ENCODE results near the gene PIGK. TPM values are rescaled to one million over a fixed set of nuclear protein-coding genes. Genes with fewer than 3 reads are reported as not detected.
A peak's percentile ranks its signal among the peaks of the same experiment; 100 is the strongest.

Gene PIGK
- total RNA-seq (ENCODE audit: unreplicated experiment), result 15.3 TPM
- long read RNA-seq, full-length matches to known transcripts, result 13 of 14 reads
- long read RNA-seq, partial matches to known transcripts, result 0 of 14 reads
- long read RNA-seq, other reads (novel, unspliced or antisense), result 1 of 14 reads

DNA sequence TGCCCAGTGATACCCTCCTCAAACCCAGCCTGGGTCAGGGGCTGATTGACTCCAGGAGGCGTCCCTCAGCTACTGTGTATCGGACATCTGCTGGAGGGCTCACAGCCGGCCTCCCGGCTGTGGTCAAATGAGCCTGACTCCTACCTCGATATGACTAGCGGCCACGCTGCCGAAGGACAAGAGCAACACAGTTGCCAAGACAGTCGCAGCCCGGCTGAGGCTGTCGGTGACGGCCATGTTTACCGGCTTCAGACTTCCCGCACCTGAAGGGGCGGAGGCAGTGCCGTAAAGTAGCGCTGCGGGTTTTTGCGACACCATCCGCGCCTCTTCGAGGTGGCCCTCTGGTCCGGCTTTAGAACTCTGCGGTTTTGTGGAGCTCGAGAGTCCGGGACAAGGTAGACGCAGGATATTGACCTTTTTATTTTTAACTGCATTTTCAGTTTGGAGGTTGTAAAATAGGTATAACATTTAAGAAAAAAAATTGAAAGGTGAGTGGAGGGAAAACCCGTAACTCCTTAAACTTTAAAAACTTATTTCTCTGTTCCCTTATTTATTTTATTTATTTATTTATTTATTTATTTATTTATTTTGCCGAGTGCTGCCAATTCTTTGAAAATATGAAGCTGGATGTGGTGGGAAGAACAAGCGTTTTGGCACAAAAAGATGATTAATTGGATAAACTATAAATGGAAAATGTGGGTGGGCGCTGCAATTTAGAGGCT lies at the start of gene PIGK:
Gene PIGK, minus strand, starts transcription at position 265 of the 722 bp plus-strand sequence. Its CDS starts 28 bp downstream, at position 237.
- no peaks in the 10 kb centered on the region for H3K27me3 Mint-ChIP-seq (ENCODE audit: unreplicated experiment)
- no peak for TF ChIP-seq CTCF (IDR thresholded peaks at IDR 0.05; ENCODE audit: partially characterized antibody, unreplicated experiment)
- peaks cover 4% of the 10 kb centered on the region for H3K9me3 Mint-ChIP-seq (ENCODE audit: unreplicated experiment)
- peaks cover 2% of the 10 kb centered on the region for H3K4me1 Mint-ChIP-seq (ENCODE audit: low read depth, unreplicated experiment)
- H3K27ac Mint-ChIP-seq (ENCODE audit: unreplicated experiment), result peak within 1 kb of the TSS; percentile 92
- DNase-seq, result peak; percentile 88
- H3K4me3 Mint-ChIP-seq (ENCODE audit: unreplicated experiment), result peak within 1 kb of the TSS; percentile 97
- peaks cover 6% of the 10 kb centered on the region for H3K36me3 Mint-ChIP-seq (ENCODE audit: unreplicated experiment)

- Mint-ChIP-seq H3K27me3 (ENCODE audit: unreplicated experiment) (no peaks in the 10 kb centered on the region), H3K36me3 (ENCODE audit: unreplicated experiment) (no peaks in the 10 kb centered on the region), H3K9me3 (ENCODE audit: unreplicated experiment) (peaks cover 2% of the 10 kb centered on the region), H3K4me1 (ENCODE audit: low read depth, unreplicated experiment) (no peaks in the 10 kb centered on the region), H3K27ac (ENCODE audit: unreplicated experiment) (no peak overlapping the region), H3K4me3 (ENCODE audit: unreplicated experiment) (no peak overlapping the region)
- TF ChIP-seq CTCF (IDR thresholded peaks at IDR 0.05; ENCODE audit: partially characterized antibody, unreplicated experiment), result no peak
- DNase-seq, result no peak
These were observed 47.8 kb upstream of the PIGK start for GRCh38 chr1:77267035-77267434.

DNA sequence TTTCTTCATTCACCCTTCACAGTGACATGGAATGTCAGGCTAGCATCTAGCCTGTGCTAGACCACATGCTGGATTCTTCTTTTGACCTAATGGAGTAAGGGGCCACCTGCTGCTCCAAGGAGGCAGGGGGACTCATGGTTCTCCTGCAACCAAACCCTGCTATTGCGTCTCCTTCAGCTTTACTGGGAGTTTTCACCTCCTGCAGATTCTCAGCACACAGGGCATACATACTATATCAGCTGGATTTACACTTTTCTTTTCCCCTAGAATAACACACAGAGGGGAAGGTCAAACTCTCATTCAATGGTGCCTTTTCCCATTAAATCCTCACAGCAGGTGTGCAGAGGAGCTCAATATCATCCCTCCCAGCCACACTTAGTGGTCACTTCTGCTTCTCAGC lies 46.0 kb upstream of the PIGK start:
- H3K36me3 Mint-ChIP-seq (ENCODE audit: unreplicated experiment), result no peaks in the 10 kb centered on the region
- no peak overlapping the region for H3K4me3 Mint-ChIP-seq (ENCODE audit: unreplicated experiment)
- no peak for TF ChIP-seq CTCF (IDR thresholded peaks at IDR 0.05; ENCODE audit: partially characterized antibody, unreplicated experiment)
- H3K9me3 Mint-ChIP-seq (ENCODE audit: unreplicated experiment), result peaks cover 2% of the 10 kb centered on the region
- no peaks in the 10 kb centered on the region for H3K4me1 Mint-ChIP-seq (ENCODE audit: low read depth, unreplicated experiment)
- no peak overlapping the region for H3K27ac Mint-ChIP-seq (ENCODE audit: unreplicated experiment)
- no peak for DNase-seq
- no peaks in the 10 kb centered on the region for H3K27me3 Mint-ChIP-seq (ENCODE audit: unreplicated experiment)

GRCh38 chr1:77263708-77264107 lies 44.5 kb upstream of the PIGK start:
- H3K36me3 Mint-ChIP-seq (ENCODE audit: unreplicated experiment), result no peaks in the 10 kb centered on the region
- DNase-seq, result no peak
- no peak overlapping the region for H3K27ac Mint-ChIP-seq (ENCODE audit: unreplicated experiment)
- TF ChIP-seq CTCF (IDR thresholded peaks at IDR 0.05; ENCODE audit: partially characterized antibody, unreplicated experiment), result no peak
- H3K4me3 Mint-ChIP-seq (ENCODE audit: unreplicated experiment), result no peak overlapping the region
- no peaks in the 10 kb centered on the region for H3K27me3 Mint-ChIP-seq (ENCODE audit: unreplicated experiment)
- H3K9me3 Mint-ChIP-seq (ENCODE audit: unreplicated experiment), result peaks cover 2% of the 10 kb centered on the region
- no peaks in the 10 kb centered on the region for H3K4me1 Mint-ChIP-seq (ENCODE audit: low read depth, unreplicated experiment)

GRCh38 chr1:77253211-77253610 lies 34.0 kb upstream of the PIGK start:
- Mint-ChIP-seq H3K9me3 (ENCODE audit: unreplicated experiment) (peaks cover 7% of the 10 kb centered on the region), H3K36me3 (ENCODE audit: unreplicated experiment) (peaks cover 8% of the 10 kb centered on the region), H3K4me3 (ENCODE audit: unreplicated experiment) (no peak overlapping the region), H3K27ac (ENCODE audit: unreplicated experiment) (no peak overlapping the region), H3K4me1 (ENCODE audit: low read depth, unreplicated experiment) (no peaks in the 10 kb centered on the region), H3K27me3 (ENCODE audit: unreplicated experiment) (no peaks in the 10 kb centered on the region)
- TF ChIP-seq CTCF (IDR thresholded peaks at IDR 0.05; ENCODE audit: partially characterized antibody, unreplicated experiment), result no peak
- DNase-seq, result no peak
